GM19023 (cell line): Measurements from ENCODE around the gene SLC38A8.

Experiments used
- ATAC-seq: cut with Tn5 transposase; IDR thresholded peaks from one replicate; pipeline ENCODE4 v1.9.1; 2021; ENCODE audit warnings: mild to moderate bottlenecking, moderate library complexity; ENCODE audit not compliant: unreplicated experiment

SLC38A8 gene

DNA sequence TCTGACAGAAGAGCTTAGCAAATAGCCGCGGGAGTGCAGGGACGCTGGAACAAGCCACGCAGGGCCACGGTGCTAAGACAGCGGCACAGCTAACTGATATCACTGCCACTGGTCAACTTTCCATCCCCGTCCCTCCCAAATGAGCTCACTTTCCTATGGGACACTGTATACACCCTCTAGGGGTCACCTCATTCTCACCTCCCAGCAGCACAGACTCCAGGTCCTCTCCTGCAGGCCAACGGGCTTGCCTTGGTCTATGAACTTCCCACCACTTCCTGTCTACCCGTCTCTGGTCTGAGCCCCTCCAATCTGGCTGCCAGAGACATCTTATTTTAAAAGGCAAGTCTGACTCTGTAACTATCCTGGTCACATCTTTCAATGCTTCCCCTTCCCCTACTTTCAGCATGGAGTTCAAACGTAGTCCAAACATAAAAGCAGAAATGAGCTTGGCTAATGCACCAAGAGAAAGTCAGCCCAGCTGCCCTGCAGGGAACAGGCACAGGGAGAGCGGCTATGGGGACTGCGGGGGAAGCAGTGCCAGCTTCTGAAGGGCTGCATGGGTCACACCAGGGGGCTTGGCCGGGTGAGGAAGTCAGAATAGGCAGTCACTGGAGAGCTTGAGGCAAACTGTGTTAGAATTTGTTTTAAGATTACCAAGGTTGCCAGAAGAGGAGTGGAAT is 26.3 kb upstream of the SLC38A8 start:
- ATAC-seq, result no peak

DNA sequence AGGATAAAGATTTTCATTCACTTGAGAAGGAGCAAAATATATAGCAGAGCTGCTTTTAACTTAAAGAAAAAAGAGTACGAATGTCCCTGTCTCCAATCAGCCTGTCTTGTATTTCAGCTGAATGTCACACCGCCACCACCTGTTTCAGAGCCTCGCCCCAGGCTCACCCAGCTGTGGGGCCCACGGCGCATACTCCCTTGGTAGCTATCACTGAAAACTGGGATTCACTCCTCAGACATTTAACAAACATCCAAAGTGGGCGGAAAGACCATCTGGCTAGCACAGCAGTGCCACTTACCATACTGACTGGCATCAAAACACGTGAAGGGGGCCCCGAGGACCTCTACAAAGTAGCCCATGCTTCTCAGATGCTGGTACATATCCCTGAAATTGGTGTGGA is 25.4 kb upstream of the SLC38A8 start:
- no peak for ATAC-seq

- no peak for ATAC-seq
Observed at GRCh38 chr16:84067640-84068039, 25.0 kb upstream of the SLC38A8 start.

GRCh38 chr16:84065536-84066132 is 23.0 kb upstream of the SLC38A8 start:
- ATAC-seq, result no peak

DNA sequence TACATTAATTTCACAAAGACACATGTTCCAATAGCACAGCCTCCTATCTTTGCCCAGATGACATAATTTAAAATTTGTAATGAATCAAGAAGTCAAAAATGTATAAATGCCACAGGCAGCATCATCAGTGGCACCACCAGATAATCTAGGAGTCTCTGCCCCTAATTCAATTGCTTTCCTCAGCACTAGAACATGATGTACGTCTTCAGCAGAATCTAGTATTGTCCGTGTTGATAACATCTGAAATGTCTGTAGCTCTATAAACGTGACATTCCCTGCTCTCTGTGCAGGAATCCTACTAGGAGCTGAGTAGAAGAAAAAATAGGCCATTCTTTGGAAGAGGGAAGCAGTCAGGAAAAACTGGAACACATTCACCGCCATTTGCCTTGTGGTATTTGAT is 21.4 kb upstream of the SLC38A8 start:
- no peak for ATAC-seq

GRCh38 chr16:84062734-84063640 is 20.4 kb upstream of the SLC38A8 start:
- no peak for ATAC-seq

- ATAC-seq, result no peak
Observed at GRCh38 chr16:84061236-84061819, 18.7 kb upstream of the SLC38A8 start.

- no peak for ATAC-seq
Observed at GRCh38 chr16:84059946-84060901, 17.6 kb upstream of the SLC38A8 start.

DNA sequence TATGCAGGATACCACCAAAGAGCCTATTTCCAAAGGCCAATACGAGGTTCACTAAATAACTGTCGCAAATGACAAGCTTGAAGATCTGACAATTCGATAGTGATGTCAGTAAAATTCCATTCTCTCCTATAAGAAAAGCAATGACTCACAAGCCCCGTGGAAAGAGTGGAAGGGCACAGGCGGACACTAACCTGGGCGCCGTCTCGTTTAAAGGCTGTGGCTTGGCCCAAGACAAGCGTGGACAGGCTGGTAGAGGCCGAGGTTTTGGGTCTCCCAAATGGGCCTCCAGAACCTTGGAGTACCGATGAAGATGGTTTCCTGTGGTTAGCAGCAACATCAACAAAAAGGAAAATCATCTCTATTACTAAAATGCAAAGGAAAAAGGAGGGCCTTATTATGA is 16.5 kb upstream of the SLC38A8 start:
- ATAC-seq, result no peak

DNA sequence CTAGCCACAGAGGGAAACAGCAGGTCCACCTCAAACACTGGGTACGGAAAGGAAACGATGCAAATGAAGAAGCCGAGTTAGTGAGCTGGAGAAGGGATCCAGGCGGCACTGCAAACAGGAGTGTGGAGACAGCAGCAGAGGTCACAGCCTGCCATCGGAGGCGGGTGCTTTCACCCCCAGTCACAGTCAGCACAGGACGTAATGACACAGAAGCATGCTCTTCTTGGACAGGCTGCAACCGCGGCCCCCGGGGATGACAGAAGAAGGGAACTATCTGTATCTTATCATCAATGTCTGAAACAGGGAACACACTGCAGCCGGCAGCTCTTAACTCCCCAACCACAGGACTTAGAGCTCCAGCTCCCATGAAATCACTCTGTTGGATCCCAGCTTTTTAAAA is 16.1 kb upstream of the SLC38A8 start:
- no peak for ATAC-seq

DNA sequence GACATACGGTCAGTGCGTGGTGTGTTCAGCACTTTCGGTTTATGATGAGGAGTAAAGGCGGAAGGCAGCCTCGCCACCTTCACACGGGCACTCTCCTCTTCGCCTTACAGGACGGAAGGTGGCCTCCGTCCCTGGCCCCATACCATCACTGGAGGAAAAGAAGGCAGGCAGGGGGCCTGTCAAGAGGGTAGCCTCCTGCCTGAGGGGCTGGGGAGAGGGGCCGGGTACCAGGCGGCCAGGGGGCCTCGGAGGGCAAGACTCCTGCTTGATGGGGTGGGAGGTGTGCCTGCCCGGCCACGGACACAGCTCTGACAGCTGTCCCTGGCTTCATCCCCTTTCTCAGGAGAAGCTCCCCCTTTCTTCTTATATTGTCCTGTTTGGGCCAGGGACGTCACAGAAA is 15.6 kb upstream of the SLC38A8 start:
- ATAC-seq, result no peak

DNA sequence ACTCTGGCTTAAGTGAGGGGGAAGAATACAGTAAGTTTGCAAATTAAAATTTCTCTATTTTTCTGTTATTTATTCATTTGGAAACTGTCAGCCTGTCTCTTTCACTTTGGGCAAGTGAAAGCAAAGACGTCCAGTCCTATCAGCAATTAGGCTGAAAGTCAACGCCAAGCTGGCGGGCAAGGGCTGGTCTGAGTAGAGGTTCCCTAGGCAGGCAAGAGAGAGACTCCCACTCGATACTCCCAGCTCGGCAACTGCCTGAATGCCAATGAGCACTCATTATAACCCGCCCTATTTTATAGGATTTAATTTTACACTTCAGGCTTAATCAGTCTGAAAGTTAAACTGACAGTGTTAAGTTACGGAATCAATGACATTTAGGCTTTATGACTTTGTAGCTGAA is 14.3 kb upstream of the SLC38A8 start:
- no peak for ATAC-seq

DNA sequence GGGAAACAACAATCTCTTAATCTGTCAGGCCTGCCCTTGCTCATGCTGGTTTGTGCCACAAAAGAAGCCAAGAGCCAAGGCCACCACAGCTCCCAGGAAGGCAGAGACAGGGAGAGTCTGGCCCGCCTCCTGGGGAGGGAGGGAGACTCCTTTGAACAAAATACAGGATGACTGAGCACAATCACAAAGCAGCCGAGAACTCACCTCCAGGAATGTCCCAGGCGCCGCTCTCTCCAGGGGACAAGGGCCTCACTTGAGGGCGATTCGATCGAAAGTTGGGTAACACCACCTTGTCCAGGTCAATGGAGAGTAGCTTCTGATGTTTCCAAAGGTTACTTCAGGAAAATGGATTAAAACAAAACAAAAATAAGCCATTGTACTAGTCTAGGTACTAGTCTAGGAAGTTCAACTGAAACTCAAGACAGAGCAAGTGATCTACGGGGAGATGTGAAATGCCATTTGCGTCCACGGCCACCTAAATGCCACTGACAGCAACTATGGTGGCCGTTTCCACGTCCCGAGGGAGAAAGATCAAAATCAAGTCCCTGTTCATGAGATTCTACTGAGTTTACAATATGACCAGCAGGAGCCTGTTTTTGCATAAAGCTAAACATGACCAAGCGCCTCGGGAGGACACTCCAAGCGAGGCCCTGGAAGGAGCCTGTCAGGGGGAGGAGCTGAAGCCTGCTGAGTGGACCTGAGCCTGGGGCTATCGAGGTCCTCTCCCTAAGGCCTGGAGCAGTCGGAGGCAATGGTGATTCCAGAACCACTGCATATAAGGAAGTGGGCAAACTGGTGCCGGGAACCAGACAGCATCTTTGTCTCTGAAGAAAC is 13.4 kb upstream of the SLC38A8 start:
- no peak for ATAC-seq

- no peak for ATAC-seq
Observed at GRCh38 chr16:84055366-84055765, 12.8 kb upstream of the SLC38A8 start.

- ATAC-seq, result no peak
Observed at GRCh38 chr16:84054916-84055315, 12.3 kb upstream of the SLC38A8 start.

- ATAC-seq, result no peak
Observed at GRCh38 chr16:84054271-84054670, 11.7 kb upstream of the SLC38A8 start.

DNA sequence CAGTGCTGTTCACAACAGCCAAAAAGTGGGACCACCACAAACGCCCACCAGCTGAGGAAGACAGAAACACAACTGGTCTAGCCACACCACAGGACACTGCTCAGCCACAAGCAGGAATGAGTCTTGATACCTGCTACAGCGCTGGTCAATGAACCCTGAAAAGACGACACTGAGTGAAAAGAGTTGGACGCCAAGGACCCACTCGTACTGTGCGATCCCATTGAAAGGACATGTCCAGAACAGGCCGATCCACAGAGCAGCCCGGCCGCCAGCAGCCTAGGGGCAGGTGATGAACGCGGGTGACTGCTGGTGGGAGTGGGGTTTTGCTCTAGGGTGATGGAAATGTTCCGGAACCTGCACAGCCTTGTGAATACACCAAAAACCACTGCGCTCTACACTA is 10.6 kb upstream of the SLC38A8 start:
- no peak for ATAC-seq

DNA sequence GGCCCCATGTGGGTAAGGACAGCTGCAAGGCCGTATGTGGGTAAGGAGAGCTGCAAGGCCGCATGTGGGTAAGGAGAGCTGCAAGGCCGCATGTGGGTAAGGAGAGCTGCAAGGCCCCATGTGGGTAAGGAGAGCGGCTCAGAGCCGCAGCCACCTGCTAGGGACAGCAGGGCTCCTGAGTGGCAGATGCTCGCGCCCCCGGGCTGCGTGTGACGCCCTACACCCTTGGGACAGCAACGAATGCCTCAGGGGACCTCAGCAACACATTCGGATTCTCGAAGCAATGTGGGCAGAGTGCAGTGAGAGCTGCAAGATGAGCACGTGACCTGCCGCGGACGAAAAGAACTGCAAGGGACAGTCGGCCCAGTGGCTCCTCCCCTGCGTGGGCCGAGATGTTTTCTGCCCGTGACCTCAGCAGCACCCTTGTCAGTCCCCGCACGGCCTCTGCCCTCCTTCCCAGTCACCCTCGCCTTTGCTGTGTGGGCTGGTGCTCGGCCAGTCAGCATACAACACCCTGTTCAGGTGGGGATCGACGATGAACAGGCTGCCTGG is 9.6 kb upstream of the SLC38A8 start:
- no peak for ATAC-seq

GRCh38 chr16:84050316-84050715 is 7.7 kb upstream of the SLC38A8 start:
- no peak for ATAC-seq
